SH-SY5Y (cell line): Measurements from ENCODE around the gene ZBTB20.

Experiments
- GATA2 ChIP-seq: IDR thresholded peaks from 2 replicates; pipeline ENCODE4 v1.6.1; 2011; ENCODE audit warnings: mild to moderate bottlenecking, low read depth, low read length
- GATA3 ChIP-seq: IDR thresholded peaks from 2 replicates; pipeline ENCODE4 v1.6.1; 2011; ENCODE audit warnings: low read depth, mild to moderate bottlenecking, low read length, moderate library complexity

DNA sequence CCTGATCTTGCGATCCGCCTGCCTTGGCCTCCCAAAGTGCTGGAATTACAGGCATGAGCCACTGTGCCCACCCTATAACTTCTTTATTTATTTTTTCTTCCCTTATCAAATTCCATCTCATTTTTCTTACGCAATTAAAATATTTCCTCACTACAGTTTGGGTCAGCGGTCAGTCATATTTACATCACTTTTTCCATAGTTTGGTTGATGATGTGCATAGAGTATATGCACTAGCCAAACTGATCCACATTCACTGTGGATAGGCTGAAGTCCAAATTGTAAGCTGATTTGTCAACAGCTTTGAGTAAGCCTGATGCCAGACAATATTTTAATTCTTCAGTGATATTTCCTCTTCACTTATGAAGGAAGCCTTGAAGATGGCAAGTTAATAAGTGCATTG lies 596.9 kb downstream of the ZBTB20 start:
- no peak for TF ChIP-seq GATA2
- no peak for TF ChIP-seq GATA3
